ENCODE measurements around the gene STRIP1.

- TF ChIP-seq CTCF (conservative IDR thresholded peaks at IDR 0.05 in 1 of 2, IDR thresholded peaks at IDR 0.05 in 1 of 2; ENCODE audit: extremely low read depth in 1 of 2, insufficient read depth in 1 of 2, low read depth in 1 of 2, low read length in 2 of 2), result no peak
- no peak for TF ChIP-seq EZH2 (IDR thresholded peaks at IDR 0.05; ENCODE audit: borderline replicate concordance, low read length)
Observed at GRCh38 chr1:110006516-110006915, 27.9 kb upstream of the STRIP1 start.
